ENCODE measurements around the gene DDT. TPM values are rescaled to one million over a fixed set of nuclear protein-coding genes. Genes with fewer than 3 reads are reported as not detected.
"Not testable (repeated sequence)": the region's sequence is repeated elsewhere in the genome, so short reads cannot be mapped to it uniquely, and the experiment has no call there.

The DDT gene
- polyA plus RNA-seq, 3 donors, result 237 to 642 (median 528) TPM

DNA sequence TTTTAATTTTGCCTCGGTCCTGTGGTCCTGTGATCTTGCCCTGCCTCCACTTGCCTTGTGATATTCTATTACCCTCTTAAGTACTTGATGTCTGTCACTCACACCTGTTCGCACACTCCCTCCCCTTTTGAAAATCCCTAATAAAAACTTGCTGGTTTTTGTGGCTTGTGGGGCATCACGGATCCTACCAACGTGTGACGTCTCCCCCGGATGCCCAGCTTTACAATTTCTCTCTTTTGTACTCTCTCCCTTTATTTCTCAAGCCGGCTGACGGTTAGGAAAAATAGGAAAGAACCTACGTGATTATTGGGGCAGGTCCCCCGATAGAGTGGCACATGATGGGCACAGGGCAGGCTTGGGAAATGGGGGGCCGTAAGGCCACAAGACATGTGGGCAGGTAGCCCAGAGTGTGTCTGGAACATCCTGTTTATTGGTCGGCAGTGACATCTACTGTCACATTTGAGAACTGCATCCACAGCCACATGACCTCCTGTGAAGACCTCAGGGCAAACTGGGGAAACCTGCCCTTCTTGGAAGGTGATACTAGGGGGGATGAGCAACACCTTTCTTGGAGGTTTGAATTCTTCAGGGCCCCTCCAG, 17.8 kb downstream of the DDT start:
- 26 to 32% (median 28%) methylated on average over 12 of the region's 12 CpGs for WGBS, 3 donors
- not testable (repeated sequence) for H3K27ac ChIP-seq (ENCODE audit: low read depth, low read length)

GRCh38 chr22:23955886-23956285, 18.4 kb downstream of the DDT start:
- 76 to 81% (median 76%) methylated on average over 6 of the region's 8 CpGs for WGBS, 3 donors
- H3K27ac ChIP-seq (ENCODE audit: low read depth, low read length), result not testable (repeated sequence)

GRCh38 chr22:23954991-23955305, 19.3 kb downstream of the DDT start:
- not testable (repeated sequence) for H3K27ac ChIP-seq (ENCODE audit: low read depth, low read length)
- 73 to 88% (median 76%) methylated on average over 5 to 6 of the region's 6 CpGs for WGBS, 3 donors

DNA sequence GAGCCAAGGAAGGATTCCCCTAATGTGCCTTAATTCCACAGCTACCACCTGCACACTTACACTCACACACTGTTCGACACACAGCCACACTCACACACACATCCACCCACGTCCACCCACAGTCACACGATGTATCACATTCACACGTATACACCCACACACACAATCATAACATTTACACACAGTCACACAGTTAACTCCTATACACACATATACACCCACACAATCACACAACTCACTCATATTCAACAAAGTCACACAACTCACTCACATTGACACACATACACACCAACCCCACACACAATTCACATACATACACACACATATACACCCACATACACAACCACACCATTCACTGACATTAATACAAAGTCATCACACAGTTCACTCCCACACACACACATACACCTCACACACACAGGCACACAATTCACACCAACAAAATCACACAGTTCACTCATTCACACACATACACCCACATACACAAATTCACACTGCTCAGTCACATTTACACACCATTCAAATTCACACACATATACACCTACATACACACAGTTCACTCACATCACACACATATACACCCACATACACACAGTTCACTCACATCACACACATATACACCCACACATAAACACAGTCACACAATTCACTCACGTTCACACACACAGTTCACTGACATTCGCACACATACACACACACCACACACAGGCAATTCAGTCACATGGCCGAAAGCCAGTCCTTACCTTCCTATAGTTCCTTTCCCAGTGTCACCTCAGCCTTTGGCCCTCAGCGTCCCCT, 19.8 kb downstream of the DDT start:
- not testable (repeated sequence) for H3K27ac ChIP-seq (ENCODE audit: low read depth, low read length)
- 79 to 87% (median 84%) methylated on average over 8 of the region's 8 CpGs for WGBS, 3 donors

- WGBS, 3 donors, result 57 to 87% (median 70%) methylated on average over 3 to 4 of the region's 4 CpGs
- H3K27ac ChIP-seq (ENCODE audit: low read depth, low read length), result not testable (repeated sequence)
Measured at GRCh38 chr22:23953485-23953884, 20.8 kb downstream of the DDT start.

GRCh38 chr22:23952794-23953405, 21.3 kb downstream of the DDT start:
- 68 to 77% (median 73%) methylated on average over 9 to 11 of the region's 11 CpGs for WGBS, 3 donors
- not testable (repeated sequence) for H3K27ac ChIP-seq (ENCODE audit: low read depth, low read length)

GRCh38 chr22:23951383-23951782, 22.9 kb downstream of the DDT start:
- H3K27ac ChIP-seq (ENCODE audit: low read depth, low read length), result not testable (repeated sequence)
- whole genome bisulfite sequencing, 3 donors, result 84 to 97% (median 90%) methylated on average over 2 of the region's 2 CpGs

GRCh38 chr22:23949764-23950163, 24.5 kb downstream of the DDT start:
- 76 to 88% (median 80%) methylated on average over 17 to 18 of the region's 18 CpGs for WGBS, 3 donors

GRCh38 chr22:23947391-23947790, 26.9 kb downstream of the DDT start:
- not testable (repeated sequence) for H3K27ac ChIP-seq (ENCODE audit: low read depth, low read length)
- WGBS, 3 donors, result 0 to 78% (median 51%) methylated on average over 1 to 3 of the region's 3 CpGs

More at GRCh38 chr22:23949764-23950163, 24.5 kb downstream of the DDT start:
- not testable (repeated sequence) for H3K27ac ChIP-seq (ENCODE audit: low read depth, low read length)

DNA sequence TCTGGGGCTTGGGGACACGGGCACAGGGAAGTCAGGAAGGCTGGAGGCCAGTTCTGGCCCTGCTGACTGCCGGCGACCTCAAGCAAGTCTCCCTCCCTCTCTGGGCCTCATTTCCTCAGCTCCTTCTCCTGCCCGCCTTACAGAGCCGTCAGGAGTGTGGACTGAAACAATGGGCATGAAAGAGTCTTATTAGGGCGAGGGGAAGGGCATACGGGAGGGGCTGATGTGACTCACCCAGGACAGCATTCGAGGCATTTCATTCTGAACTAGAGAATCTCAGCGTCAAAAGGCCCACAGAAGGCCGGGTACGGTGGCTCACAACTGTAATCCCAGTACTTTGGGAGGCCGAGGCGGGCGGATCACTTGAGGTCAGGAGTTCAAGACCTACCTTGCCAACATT, 34.1 kb downstream of the DDT start:
- H3K27ac ChIP-seq (ENCODE audit: low read depth, low read length), result not testable (repeated sequence)
- WGBS, 3 donors, result 100% methylated on average over 3 of the region's 14 CpGs; no CpG with 5 or more reads in 2 of the 3 donors

- H3K27ac ChIP-seq (ENCODE audit: low read depth, low read length), result no peak overlapping the region
- 60 to 96% (median 79%) methylated on average over 3 of the region's 3 CpGs for WGBS, 3 donors
Measured at GRCh38 chr22:23939017-23939357, 35.3 kb downstream of the DDT start.

DNA sequence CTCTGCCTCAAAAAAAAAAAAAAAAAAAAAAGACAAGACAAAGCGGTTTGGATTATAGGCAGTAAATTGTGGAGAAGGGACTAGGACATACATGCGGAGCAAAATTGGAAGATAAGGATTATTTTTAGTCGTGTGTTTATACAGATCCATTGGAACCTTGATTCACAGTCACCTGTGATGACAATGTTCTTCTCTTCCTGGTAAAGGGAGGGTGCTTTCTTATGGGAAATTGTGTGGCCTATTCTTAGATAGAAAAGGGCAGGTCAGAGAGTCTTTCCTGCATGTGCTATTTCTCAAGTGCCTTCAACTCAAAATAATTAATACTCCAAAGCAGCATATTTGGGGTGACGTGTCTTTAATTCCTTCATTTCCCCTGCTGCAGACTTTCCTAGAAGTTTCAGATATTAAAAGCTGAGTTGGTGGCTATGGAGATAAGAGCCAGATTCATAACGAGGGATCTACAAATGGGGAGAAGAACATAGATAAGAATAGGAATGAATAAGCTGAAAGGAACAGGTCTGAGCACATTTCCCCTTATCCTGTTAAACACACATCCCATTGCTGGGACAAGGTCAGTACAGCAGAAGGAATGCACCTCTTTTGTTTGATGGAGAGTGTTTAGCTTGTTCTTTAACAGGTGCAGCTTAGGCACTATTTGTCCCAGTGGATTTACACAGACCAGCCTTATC, 35.8 kb downstream of the DDT start:
- no peak overlapping the region for H3K27ac ChIP-seq (ENCODE audit: low read depth, low read length)
- 51 to 76% (median 71%) methylated on average over 5 of the region's 5 CpGs for whole genome bisulfite sequencing, 3 donors

GRCh38 chr22:23926561-23926960, 47.7 kb downstream of the DDT start:
- H3K27ac ChIP-seq (ENCODE audit: low read depth, low read length), result no peak overlapping the region
- WGBS, 3 donors, result 71 to 81% (median 78%) methylated on average over 14 of the region's 14 CpGs

GRCh38 chr22:23925020-23925606, 49.1 kb downstream of the DDT start:
- H3K27ac ChIP-seq (ENCODE audit: low read depth, low read length), result no peak overlapping the region
- WGBS, 3 donors, result 78 to 92% (median 81%) methylated on average over 6 of the region's 6 CpGs

DNA sequence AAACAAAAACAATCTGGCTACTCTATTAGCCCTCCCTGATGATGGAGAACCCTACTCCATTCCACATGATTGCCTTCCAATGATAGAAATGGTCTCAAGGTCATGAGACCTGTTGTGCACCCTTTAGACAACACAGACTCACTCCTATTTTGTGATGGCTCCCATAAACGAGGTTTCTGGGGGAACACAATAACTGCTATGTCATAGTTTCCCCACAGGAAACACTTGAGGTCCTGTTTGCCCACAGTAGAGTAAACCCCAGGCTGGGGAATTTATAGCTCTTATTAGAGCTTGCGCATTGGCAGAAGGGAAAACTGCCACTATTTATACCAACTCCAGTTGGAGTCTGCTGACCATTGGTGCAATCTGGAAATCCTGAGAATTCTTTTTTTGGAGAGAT, 51.3 kb downstream of the DDT start:
- WGBS, 3 donors, result 43 to 64% (median 55%) methylated on average over 2 of the region's 2 CpGs
- no peak overlapping the region for H3K27ac ChIP-seq (ENCODE audit: low read depth, low read length)

GRCh38 chr22:23921586-23922201, 52.5 kb downstream of the DDT start:
- 70 to 93% (median 91%) methylated on average over 13 of the region's 13 CpGs for WGBS, 3 donors
- H3K27ac ChIP-seq (ENCODE audit: low read depth, low read length), result not testable (repeated sequence)
